Suprapubic skin (tissue), 4 donors: ENCODE measurements around the gene EIF2AK3. TPM values are rescaled to one million over a fixed set of nuclear protein-coding genes. Genes with fewer than 3 reads are reported as not detected.

Experiments used
- DNase-seq, 2 donors: peaks; one replicate each; pipeline ENCODE4 v3.0.0-alpha.2; 2019; ENCODE audit warnings: low spot score in 2 of 2
- H3K27ac ChIP-seq: fragments of 200-600 bp; sonication (generic); one replicate; pipeline ENCODE4 v1.5.1; 2019
- H3K27me3 ChIP-seq: fragments of 200-600 bp; sonication (generic); one replicate; pipeline ENCODE4 v1.5.1; 2019
- H3K36me3 ChIP-seq: fragments of 200-600 bp; sonication (generic); one replicate; pipeline ENCODE4 v1.5.1; 2019
- H3K4me1 ChIP-seq: fragments of 200-600 bp; sonication (generic); one replicate; pipeline ENCODE4 v1.5.1; 2019
- H3K4me3 ChIP-seq: fragments of 200-600 bp; sonication (generic); one replicate; pipeline ENCODE4 v1.5.1; 2019; ENCODE audit warnings: mild to moderate bottlenecking
- H3K9me3 ChIP-seq: fragments of 200-600 bp; sonication (generic); one replicate; pipeline ENCODE4 v1.5.1; 2019
- EP300 ChIP-seq: sonication (generic); formaldehyde crosslinking; IDR thresholded peaks from one replicate; pipeline ENCODE4 v1.6.1; 2017; ENCODE audit warnings: antibody characterized with exemption
- POLR2A ChIP-seq, 2 donors: fragments of 450-650 bp; IDR thresholded peaks; one replicate each; pipeline ENCODE4 v1.6.1; 2017; ENCODE audit warnings: antibody characterized with exemption in 2 of 2, mild to moderate bottlenecking in 2 of 2, moderate library complexity in 2 of 2
- POLR2AphosphoS5 ChIP-seq, 3 donors: sonication (generic); formaldehyde crosslinking; IDR thresholded peaks; one replicate each; pipeline ENCODE4 v1.6.1; 2017; ENCODE audit warnings: antibody characterized with exemption in 3 of 3
- WGBS: methylation state at CpG from one replicate; pipeline ENCODE4 v1.1.5; 2018; 5-methylcytosine and 5-hydroxymethylcytosine counted together
- total RNA-seq, 4 donors: library from RNA; depleted of rRNA; stranded (reverse); fragments of >200 nt; gene quantifications; one replicate each; pipeline ENCODE4 v1.1.0, GENCODE V29; 2016
- TF ChIP-seq, protein P1 (sequence below), 2 donors: fragments of 200-600 bp in 1 of 2; fragments of 450-650 bp in 1 of 2; sonication (generic) in 1 of 2; IDR thresholded peaks; one replicate each; pipeline ENCODE4 v1.5.1; 2016 to 2019; ENCODE audit warnings: antibody characterized with exemption in 2 of 2, mild to moderate bottlenecking in 1 of 2, moderate library complexity in 1 of 2

Gene EIF2AK3
- total RNA-seq, 4 donors from 2014 or later: 23.4 to 30.2 (median 23.9) TPM

DNA sequence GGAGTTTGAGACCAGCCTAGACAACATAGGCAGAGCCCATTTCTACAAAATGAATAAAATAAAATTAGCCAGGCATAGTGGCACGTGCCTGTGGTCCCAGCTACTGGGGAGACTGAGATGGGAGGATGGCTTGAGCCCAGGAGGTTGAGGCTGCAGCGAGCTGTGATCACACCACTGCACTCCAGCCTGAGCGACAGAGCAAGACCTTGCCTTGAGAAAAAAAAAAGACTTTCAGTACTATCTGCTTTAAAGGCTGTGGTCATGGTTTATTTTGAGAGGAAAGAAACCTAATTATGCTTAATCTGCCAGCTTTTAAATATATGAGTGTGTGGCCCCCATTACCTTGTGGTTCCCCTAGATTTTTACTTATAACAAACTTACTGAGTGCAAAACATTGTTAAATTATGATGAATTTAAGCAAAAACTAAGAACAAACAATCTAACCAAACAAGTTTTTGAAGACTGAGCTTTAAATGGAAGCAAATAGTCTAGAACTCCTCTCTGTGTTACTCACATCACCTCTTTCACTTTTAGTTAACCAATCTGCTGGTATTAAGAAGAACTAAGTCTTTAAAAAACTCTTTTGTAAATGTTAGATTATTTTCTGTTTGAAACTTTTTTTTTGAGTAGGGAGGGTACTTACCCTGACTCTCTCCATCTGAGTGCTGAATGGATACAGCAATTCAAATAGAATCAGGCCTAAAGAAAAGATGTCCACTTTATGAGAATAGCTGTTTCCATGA lies 65.4 kb downstream of the EIF2AK3 start:
- WGBS: 91% methylated on average over 3 of the region's 3 CpGs
- TF ChIP-seq POLR2AphosphoS5 (IDR thresholded peaks at IDR 0.05): no peak
- no peak for TF ChIP-seq POLR2A (IDR thresholded peaks at IDR 0.05)
- no peak for TF ChIP-seq EP300
- TF ChIP-seq, protein P1, sequence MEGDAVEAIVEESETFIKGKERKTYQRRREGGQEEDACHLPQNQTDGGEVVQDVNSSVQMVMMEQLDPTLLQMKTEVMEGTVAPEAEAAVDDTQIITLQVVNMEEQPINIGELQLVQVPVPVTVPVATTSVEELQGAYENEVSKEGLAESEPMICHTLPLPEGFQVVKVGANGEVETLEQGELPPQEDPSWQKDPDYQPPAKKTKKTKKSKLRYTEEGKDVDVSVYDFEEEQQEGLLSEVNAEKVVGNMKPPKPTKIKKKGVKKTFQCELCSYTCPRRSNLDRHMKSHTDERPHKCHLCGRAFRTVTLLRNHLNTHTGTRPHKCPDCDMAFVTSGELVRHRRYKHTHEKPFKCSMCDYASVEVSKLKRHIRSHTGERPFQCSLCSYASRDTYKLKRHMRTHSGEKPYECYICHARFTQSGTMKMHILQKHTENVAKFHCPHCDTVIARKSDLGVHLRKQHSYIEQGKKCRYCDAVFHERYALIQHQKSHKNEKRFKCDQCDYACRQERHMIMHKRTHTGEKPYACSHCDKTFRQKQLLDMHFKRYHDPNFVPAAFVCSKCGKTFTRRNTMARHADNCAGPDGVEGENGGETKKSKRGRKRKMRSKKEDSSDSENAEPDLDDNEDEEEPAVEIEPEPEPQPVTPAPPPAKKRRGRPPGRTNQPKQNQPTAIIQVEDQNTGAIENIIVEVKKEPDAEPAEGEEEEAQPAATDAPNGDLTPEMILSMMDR (IDR thresholded peaks at IDR 0.05): no peak
- H3K4me1 ChIP-seq: no peaks in the 10 kb centered on the region
- H3K36me3 ChIP-seq: peaks cover 36% of the 10 kb centered on the region
- no peak overlapping the region for H3K27ac ChIP-seq
- H3K4me3 ChIP-seq: no peak overlapping the region
- no peaks in the 10 kb centered on the region for H3K27me3 ChIP-seq
- DNase-seq: no peak
- no peaks in the 10 kb centered on the region for H3K9me3 ChIP-seq

DNA sequence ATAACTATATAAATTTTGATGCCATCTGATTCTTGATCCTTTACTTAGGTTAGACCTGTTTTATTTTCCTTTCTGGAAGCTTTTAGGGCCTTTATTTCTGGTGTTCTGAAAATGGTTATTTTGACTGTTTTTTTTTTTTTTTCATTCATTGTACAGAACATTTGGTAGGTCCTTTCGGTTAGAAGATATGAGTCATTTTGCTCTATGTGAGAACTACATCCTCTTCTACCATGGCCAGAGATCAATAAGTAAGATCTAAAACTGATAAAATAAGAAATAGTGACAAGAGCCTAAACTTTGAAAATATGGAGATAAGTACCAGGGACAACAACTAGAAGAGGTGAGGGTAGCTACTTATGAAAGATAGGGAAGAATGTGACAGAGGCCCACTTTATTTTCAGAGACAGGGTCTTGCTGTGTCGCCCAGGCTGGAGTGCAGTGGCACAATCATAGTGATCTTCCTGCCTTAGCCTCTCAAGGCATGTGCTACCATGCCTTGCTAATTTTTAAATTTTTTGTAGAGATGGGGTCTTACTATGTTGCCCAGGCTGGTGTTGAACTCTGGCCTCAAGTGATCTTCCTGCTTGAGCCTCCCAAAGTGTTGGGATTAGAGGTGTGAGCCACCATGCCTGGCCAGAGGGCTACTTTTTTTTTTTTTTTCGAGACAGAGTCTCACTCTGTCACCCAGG lies 66.5 kb downstream of the EIF2AK3 start:
- TF ChIP-seq POLR2AphosphoS5 (IDR thresholded peaks at IDR 0.05) (no peak), POLR2A (IDR thresholded peaks at IDR 0.05) (no peak), EP300 (no peak)
- TF ChIP-seq, protein P1 (IDR thresholded peaks at IDR 0.05): no peak
- H3K4me1 ChIP-seq: no peaks in the 10 kb centered on the region
- H3K9me3 ChIP-seq: no peaks in the 10 kb centered on the region
- H3K4me3 ChIP-seq: no peak overlapping the region
- 95% methylated on average over 3 of the region's 3 CpGs for WGBS
- no peaks in the 10 kb centered on the region for H3K27me3 ChIP-seq
- peaks cover 44% of the 10 kb centered on the region for H3K36me3 ChIP-seq
- no peak overlapping the region for H3K27ac ChIP-seq
- no peak for DNase-seq

DNA sequence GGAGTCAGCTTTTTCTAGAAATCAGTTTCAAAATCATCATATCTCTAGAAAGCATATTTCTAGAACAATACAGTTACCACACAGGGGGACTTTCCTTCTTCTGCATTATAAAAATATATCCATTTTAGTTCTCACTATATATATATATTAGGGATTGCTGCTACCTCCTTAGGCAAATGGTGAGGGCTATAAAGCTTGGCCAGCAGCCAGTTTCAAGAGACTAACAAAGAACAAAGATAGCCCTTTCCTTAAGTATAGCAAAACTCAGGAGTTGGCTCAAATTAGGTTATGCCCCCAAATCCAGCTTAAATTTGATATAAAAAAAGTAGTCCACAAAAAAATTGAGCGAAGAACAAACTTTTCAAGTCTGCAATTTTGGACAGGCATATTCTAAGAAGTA lies 70.0 kb downstream of the EIF2AK3 start:
- no peak for DNase-seq
- TF ChIP-seq POLR2AphosphoS5 (IDR thresholded peaks at IDR 0.05): no peak
- Histone ChIP-seq H3K4me3 (no peak overlapping the region), H3K4me1 (no peaks in the 10 kb centered on the region), H3K36me3 (peaks cover 50% of the 10 kb centered on the region), H3K9me3 (no peaks in the 10 kb centered on the region), H3K27me3 (no peaks in the 10 kb centered on the region), H3K27ac (no peak overlapping the region)
- 97% methylated on average over 1 of the region's 1 CpG for WGBS

DNA sequence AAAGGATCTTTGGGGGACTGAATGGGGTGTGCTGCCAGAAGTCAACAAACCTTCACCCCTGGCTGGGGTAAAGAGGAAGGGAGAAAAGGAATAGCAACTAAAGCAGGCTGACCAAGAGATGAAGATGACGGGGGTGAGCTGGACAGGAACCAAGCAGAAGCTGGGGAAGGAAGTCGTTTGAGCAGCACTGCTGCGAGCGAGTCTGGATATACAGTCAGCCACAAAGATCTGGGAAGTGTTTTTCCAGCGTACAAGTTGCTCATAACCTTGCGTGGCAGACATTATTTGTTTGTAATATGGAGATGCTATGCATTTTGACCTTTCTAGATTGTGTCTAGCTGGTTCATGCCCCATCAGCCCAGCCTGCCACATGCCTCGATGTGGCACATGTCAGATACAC lies 71.2 kb downstream of the EIF2AK3 start:
- H3K4me1 ChIP-seq: no peaks in the 10 kb centered on the region
- TF ChIP-seq POLR2A (IDR thresholded peaks at IDR 0.05) (no peak), EP300 (no peak), POLR2AphosphoS5 (IDR thresholded peaks at IDR 0.05) (no peak)
- TF ChIP-seq, protein P1 (IDR thresholded peaks at IDR 0.05): no peak
- peaks cover 40% of the 10 kb centered on the region for H3K36me3 ChIP-seq
- no peak overlapping the region for H3K4me3 ChIP-seq
- WGBS: 81% methylated on average over 7 of the region's 7 CpGs
- no peak overlapping the region for H3K27ac ChIP-seq
- DNase-seq: no peak
- H3K9me3 ChIP-seq: no peaks in the 10 kb centered on the region
- H3K27me3 ChIP-seq: no peaks in the 10 kb centered on the region

DNA sequence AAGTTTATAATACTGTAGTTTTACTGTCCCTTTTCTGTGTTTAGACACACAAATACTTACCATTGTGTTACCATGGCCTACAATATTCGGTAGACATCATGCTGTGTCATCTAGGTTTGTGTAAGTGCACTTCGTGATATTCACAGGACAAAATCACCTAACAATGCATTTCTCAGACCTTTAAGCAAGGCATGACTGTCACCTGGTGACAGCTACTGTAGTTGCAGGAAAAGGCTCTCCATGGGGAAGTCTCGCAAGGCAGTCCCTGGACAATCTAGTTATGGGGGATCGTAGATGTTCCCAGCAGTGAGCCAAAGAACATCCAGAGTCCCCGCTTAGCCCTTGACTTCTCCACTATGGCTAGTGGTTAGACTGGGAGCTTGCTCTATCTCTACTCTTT lies 73.1 kb downstream of the EIF2AK3 start:
- WGBS: 77% methylated on average over 5 of the region's 5 CpGs

More for the DNA sequence above, 73.1 kb downstream of the EIF2AK3 start:
- Histone ChIP-seq H3K9me3 (no peaks in the 10 kb centered on the region), H3K36me3 (peaks cover 35% of the 10 kb centered on the region), H3K27ac (no peak overlapping the region), H3K27me3 (peaks cover 9% of the 10 kb centered on the region), H3K4me1 (peaks cover 9% of the 10 kb centered on the region), H3K4me3 (no peak overlapping the region)
- TF ChIP-seq, protein P1 (IDR thresholded peaks at IDR 0.05): no peak
- TF ChIP-seq POLR2A (IDR thresholded peaks at IDR 0.05) (no peak), POLR2AphosphoS5 (IDR thresholded peaks at IDR 0.05) (no peak), EP300 (no peak)
- DNase-seq: no peak
